Mesendoderm (in vitro differentiated cells): ENCODE results near the gene ZNRF3.

Experiments
- DNase-seq: peaks from one replicate; pipeline ENCODE4 v3.0.0; 2013
- H2AK5ac ChIP-seq: 2 replicates; pipeline ENCODE4 v1.6.1; 2013; ENCODE audit warnings: low read length, inconsistent platforms
- H2BK120ac ChIP-seq: 2 replicates; pipeline ENCODE4 v1.6.1; 2013; ENCODE audit warnings: low read depth, mild to moderate bottlenecking, low read length, moderate library complexity, mixed read lengths
- H2BK15ac ChIP-seq: replicated peaks from 2 replicates; pipeline ENCODE4 v1.6.1; 2013; ENCODE audit warnings: low read depth, mild to moderate bottlenecking, moderate library complexity
- H2BK5ac ChIP-seq: 2 replicates; pipeline ENCODE4 v1.6.1; 2013; ENCODE audit warnings: low read length, inconsistent platforms
- H3K18ac ChIP-seq: 2 replicates; pipeline ENCODE4 v1.6.1; 2013; ENCODE audit warnings: mild to moderate bottlenecking, low read length, mixed read lengths
- H3K23ac ChIP-seq: one replicate; pipeline ENCODE4 v1.6.1; 2013; ENCODE audit warnings: low read length
- H3K27ac ChIP-seq: 2 replicates; pipeline ENCODE4 v1.5.1; 2013; ENCODE audit warnings: low read depth, mild to moderate bottlenecking, inconsistent platforms, low read length, moderate library complexity
- H3K27me3 ChIP-seq: 2 replicates; pipeline ENCODE4 v1.6.1; 2013; ENCODE audit warnings: low read length, control low read depth, mild to moderate bottlenecking, inconsistent platforms; ENCODE audit not compliant: insufficient read depth, poor library complexity
- H3K36me3 ChIP-seq: 2 replicates; pipeline ENCODE4 v1.6.1; 2013; ENCODE audit warnings: low read length, inconsistent platforms; ENCODE audit not compliant: control insufficient read depth, insufficient read depth
- H3K4ac ChIP-seq: one replicate; pipeline ENCODE4 v1.6.1; 2013; ENCODE audit warnings: low read depth, mild to moderate bottlenecking, low read length, moderate library complexity
- H3K4me1 ChIP-seq: 2 replicates; pipeline ENCODE4 v1.6.1; 2013; ENCODE audit warnings: low read depth, low read length, inconsistent platforms; ENCODE audit not compliant: control insufficient read depth
- H3K4me2 ChIP-seq: 2 replicates; pipeline ENCODE4 v1.6.1; 2013; ENCODE audit warnings: low read length
- H3K4me3 ChIP-seq: 2 replicates; pipeline ENCODE4 v1.5.1; 2013; ENCODE audit warnings: mild to moderate bottlenecking, low read length
- H3K56ac ChIP-seq: one replicate; pipeline ENCODE4 v1.6.1; 2013; ENCODE audit warnings: low read length
- H3K79me1 ChIP-seq: 2 replicates; pipeline ENCODE4 v1.6.1; 2013; ENCODE audit warnings: low read length, inconsistent platforms
- H3K79me2 ChIP-seq: 2 replicates; pipeline ENCODE4 v1.6.1; 2013; ENCODE audit warnings: mild to moderate bottlenecking, low read length; ENCODE audit not compliant: control insufficient read depth, insufficient read depth
- H3K9ac ChIP-seq: 2 replicates; pipeline ENCODE4 v1.6.1; 2013; ENCODE audit warnings: low read length, inconsistent platforms
- H4K5ac ChIP-seq: one replicate; pipeline ENCODE4 v1.6.1; 2013; ENCODE audit warnings: low read length
- H4K8ac ChIP-seq: one replicate; pipeline ENCODE4 v1.6.1; 2013; ENCODE audit warnings: low read depth, mild to moderate bottlenecking, control low read depth, low read length, moderate library complexity
- WGBS: extraction: QIAGEN DNeasy Blood & Tissue Kit; methylation state at CpG from one replicate; pipeline ENCODE4 v1.1.7; 2013; ENCODE audit warnings: low lambda C conversion rate, missing lambda C conversion rate; ENCODE audit not compliant: insufficient coverage; ENCODE audit errors: extremely low coverage; 5-methylcytosine and 5-hydroxymethylcytosine counted together

ZNRF3 gene

GRCh38 chr22:28915969-28916368, 32.6 kb downstream of the ZNRF3 start:
- H3K9ac ChIP-seq, result no peak overlapping the region
- no peak overlapping the region for H3K27ac ChIP-seq
- no peak overlapping the region for H4K8ac ChIP-seq

GRCh38 chr22:28917747-28918549, 34.6 kb downstream of the ZNRF3 start:
- Histone ChIP-seq H3K56ac (peak overlapping the region; percentile 76), H3K23ac (peak overlapping the region; percentile 48), H4K5ac (no peak overlapping the region), H3K18ac (peak overlapping the region; percentile 94), H3K4me2 (peak overlapping the region; percentile 18), H4K8ac (no peak overlapping the region), H3K36me3 (no peaks in the 10 kb centered on the region), H3K4me3 (no peak overlapping the region), H3K27me3 (no peaks in the 10 kb centered on the region), H3K9ac (peak overlapping the region; percentile 46), H2BK15ac (no peak overlapping the region), H3K79me1 (peaks cover 32% of the 10 kb centered on the region), H3K4ac (peak overlapping the region; percentile 6), H3K79me2 (peaks cover 59% of the 10 kb centered on the region), H2BK120ac (no peak overlapping the region), H2BK5ac (peak overlapping the region; percentile 55), H3K27ac (peak overlapping the region; percentile 51), H3K4me1 (peaks cover 21% of the 10 kb centered on the region), H2AK5ac (peak overlapping the region; percentile 96)
- WGBS, result no CpG with 5 or more reads among the region's 12 CpGs
- DNase-seq, result peak; percentile 86

More at GRCh38 chr22:28915969-28916368, 32.6 kb downstream of the ZNRF3 start:
- Histone ChIP-seq H3K18ac (no peak overlapping the region), H3K79me1 (peaks cover 28% of the 10 kb centered on the region), H4K5ac (no peak overlapping the region), H3K36me3 (no peaks in the 10 kb centered on the region), H3K4me3 (no peak overlapping the region), H3K4me2 (no peak overlapping the region), H3K4me1 (peaks cover 28% of the 10 kb centered on the region), H2BK120ac (no peak overlapping the region), H2BK5ac (no peak overlapping the region), H3K23ac (no peak overlapping the region), H3K56ac (no peak overlapping the region), H2BK15ac (no peak overlapping the region), H3K27me3 (no peaks in the 10 kb centered on the region), H2AK5ac (no peak overlapping the region), H3K79me2 (peaks cover 56% of the 10 kb centered on the region), H3K4ac (no peak overlapping the region)
- no peak for DNase-seq
- no CpG with 5 or more reads among the region's 3 CpGs for WGBS

GRCh38 chr22:28918550-28919271, 35.3 kb downstream of the ZNRF3 start:
- Histone ChIP-seq H3K79me2 (peaks cover 58% of the 10 kb centered on the region), H3K4me1 (peaks cover 21% of the 10 kb centered on the region), H3K27me3 (no peaks in the 10 kb centered on the region), H2BK5ac (no peak overlapping the region), H3K4me3 (no peak overlapping the region), H3K56ac (peak overlapping the region; percentile 71), H4K5ac (no peak overlapping the region), H2AK5ac (no peak overlapping the region), H3K23ac (peak overlapping the region; percentile 48), H3K4me2 (no peak overlapping the region), H3K79me1 (peaks cover 28% of the 10 kb centered on the region), H3K36me3 (no peaks in the 10 kb centered on the region), H2BK120ac (no peak overlapping the region), H3K18ac (peak overlapping the region; percentile 10), H4K8ac (no peak overlapping the region), H3K27ac (peak overlapping the region; percentile 10), H3K4ac (no peak overlapping the region), H2BK15ac (no peak overlapping the region), H3K9ac (peak overlapping the region; percentile 4)
- DNase-seq, result peak; percentile 78
- WGBS, result no CpG with 5 or more reads among the region's 6 CpGs

GRCh38 chr22:28920757-28921584, 37.6 kb downstream of the ZNRF3 start:
- no peak for DNase-seq

GRCh38 chr22:28921585-28921879, 38.2 kb downstream of the ZNRF3 start:
- DNase-seq, result no peak
- H3K36me3 ChIP-seq, result no peaks in the 10 kb centered on the region
- H3K4me2 ChIP-seq, result no peak overlapping the region
- no peak overlapping the region for H3K4me3 ChIP-seq
- no peak overlapping the region for H4K5ac ChIP-seq
- H3K27me3 ChIP-seq, result no peaks in the 10 kb centered on the region
- H4K8ac ChIP-seq, result no peak overlapping the region
- no peak overlapping the region for H3K27ac ChIP-seq
- H2BK120ac ChIP-seq, result no peak overlapping the region
- H2AK5ac ChIP-seq, result no peak overlapping the region
- no peak overlapping the region for H3K9ac ChIP-seq
- peaks cover 23% of the 10 kb centered on the region for H3K79me1 ChIP-seq
- H3K18ac ChIP-seq, result no peak overlapping the region
- H3K23ac ChIP-seq, result no peak overlapping the region
- no peak overlapping the region for H3K56ac ChIP-seq
- H3K79me2 ChIP-seq, result peaks cover 62% of the 10 kb centered on the region
- H3K4me1 ChIP-seq, result peaks cover 27% of the 10 kb centered on the region
- no peak overlapping the region for H2BK15ac ChIP-seq
- H3K4ac ChIP-seq, result no peak overlapping the region
- no peak overlapping the region for H2BK5ac ChIP-seq
- WGBS, result no CpG with 5 or more reads among the region's 1 CpG

More at GRCh38 chr22:28920757-28921584, 37.6 kb downstream of the ZNRF3 start:
- H3K4me3 ChIP-seq, result no peak overlapping the region
- no peak overlapping the region for H4K8ac ChIP-seq
- no peak overlapping the region for H2BK15ac ChIP-seq
- peaks cover 22% of the 10 kb centered on the region for H3K79me1 ChIP-seq
- H3K9ac ChIP-seq, result no peak overlapping the region
- H3K36me3 ChIP-seq, result no peaks in the 10 kb centered on the region
- no peak overlapping the region for H3K23ac ChIP-seq
- H2BK5ac ChIP-seq, result no peak overlapping the region
- H2BK120ac ChIP-seq, result no peak overlapping the region
- peak overlapping the region; percentile 22 for H3K4ac ChIP-seq
- H4K5ac ChIP-seq, result no peak overlapping the region
- no peak overlapping the region for H2AK5ac ChIP-seq
- peaks cover 60% of the 10 kb centered on the region for H3K79me2 ChIP-seq
- H3K4me2 ChIP-seq, result no peak overlapping the region
- no peak overlapping the region for H3K18ac ChIP-seq
- no peaks in the 10 kb centered on the region for H3K27me3 ChIP-seq
- no CpG with 5 or more reads among the region's 7 CpGs for WGBS
- H3K56ac ChIP-seq, result peak overlapping the region; percentile 22
- H3K27ac ChIP-seq, result no peak overlapping the region
- peaks cover 25% of the 10 kb centered on the region for H3K4me1 ChIP-seq
